Epidermal melanocyte (primary cell): Measurements from ENCODE around the gene RAPGEF6.
"Not testable (repeated sequence)": the region's sequence is repeated elsewhere in the genome, so short reads cannot be mapped to it uniquely, and the experiment has no call there.

ENCODE experiments used
- DNase-seq: peaks from one replicate; pipeline ENCODE4 v3.0.0; 2011; ENCODE audit warnings: low spot score; ENCODE audit not compliant: insufficient read length

RAPGEF6 gene

DNA sequence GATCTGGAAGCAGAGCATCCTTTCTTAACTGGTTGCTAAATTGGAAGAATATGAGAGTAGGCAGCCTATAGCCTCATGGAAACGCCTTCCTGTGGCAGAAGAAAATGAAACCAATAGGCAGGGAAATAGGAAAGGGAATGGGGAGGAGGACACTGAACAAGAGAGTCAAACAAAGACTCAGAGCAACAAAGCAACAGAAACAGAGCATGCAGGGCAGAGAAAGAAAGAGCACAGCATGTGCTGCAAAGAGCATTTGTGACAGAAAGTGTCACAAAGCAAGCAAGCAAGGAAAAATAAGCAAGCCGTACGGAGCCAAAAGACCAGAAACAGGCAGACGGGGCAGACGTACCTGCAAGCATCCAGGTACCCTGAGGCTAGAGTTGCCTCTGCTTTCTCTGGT, 123.1 kb downstream of the RAPGEF6 start:
- no peak for DNase-seq

DNA sequence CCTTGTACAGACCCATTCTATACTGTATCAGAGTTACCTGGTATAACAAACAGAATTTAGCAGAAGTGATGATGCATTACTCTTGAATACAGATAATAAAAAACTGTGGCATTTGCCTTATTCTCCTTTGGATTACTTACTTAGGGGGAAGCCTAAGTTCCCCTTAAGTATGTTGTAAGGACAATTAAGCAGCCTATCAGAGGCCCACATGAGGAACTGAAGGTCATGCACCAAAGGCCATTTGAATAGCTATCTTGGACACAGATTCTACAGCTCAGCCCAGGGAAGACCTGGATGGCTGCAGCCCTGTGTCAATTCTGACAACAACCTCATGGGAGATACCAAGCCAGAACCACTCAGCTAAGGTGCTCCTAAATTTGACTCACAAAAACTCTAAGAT, 125.2 kb downstream of the RAPGEF6 start:
- no peak for DNase-seq

DNA sequence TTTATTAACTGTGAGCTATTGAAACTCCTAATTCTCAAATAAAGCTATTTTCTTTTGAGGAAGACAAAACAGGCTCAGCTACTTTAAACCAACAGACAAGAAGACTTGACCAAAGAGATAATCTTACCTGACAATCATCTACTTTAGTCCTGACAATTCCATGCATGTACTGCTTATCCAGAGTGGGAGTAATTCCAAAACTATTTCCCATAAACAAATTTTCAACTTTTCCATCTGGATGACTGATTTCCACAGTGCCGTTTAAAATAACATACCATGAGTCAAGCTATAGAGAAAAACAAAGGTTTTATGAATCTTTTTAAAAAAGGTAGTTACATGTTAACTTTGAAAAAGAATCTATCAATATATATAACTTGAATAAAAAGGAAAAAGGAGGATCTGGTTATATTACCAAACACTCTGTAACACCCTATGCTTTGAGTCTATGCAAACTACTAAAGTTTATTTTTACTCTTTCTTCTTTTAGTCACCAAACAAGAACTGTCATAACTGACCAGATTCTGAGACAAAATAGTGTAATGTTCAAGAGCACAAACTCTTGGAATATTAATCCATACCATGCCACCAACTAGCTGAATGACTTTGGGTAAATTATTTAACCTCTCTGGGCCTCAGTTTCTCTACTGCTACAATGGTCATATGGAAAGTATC, 129.7 kb downstream of the RAPGEF6 start:
- DNase-seq = no peak

DNA sequence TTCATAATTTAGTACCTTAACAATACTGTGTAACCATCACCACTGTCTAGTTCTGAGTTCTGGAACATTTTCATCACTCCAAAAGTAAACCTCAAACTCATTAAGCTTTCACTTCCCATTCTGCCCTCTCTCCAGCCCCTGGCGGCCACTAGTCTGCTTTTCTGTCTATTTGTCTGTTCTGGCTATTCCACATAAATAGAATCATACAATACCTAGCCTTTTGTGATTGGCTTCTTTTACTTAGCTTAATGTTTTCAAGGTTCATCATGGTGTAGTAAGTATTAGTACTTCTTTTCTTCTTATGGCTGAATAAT, 138.7 kb downstream of the RAPGEF6 start:
- no peak for DNase-seq

GRCh38 chr5:131495536-131496399, 139.3 kb downstream of the RAPGEF6 start:
- DNase-seq = no peak

DNA sequence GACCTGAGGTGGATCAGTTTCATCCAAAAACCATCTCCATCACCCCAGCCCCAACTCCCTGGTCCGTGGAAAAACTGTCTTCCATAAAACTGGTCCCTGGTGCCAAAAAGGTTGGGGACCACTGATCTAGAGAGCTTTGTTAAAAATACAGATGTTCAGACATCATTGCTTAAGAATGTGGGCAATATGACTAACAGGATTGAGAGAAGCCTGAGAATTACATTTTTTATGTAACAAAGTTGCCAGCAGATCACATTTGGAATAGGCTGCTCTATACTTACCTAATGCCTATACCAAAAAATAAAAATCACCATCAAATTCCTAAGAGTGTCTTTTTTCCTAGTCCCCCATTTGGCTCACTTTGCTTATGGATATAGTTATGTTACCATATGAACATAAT, 143.3 kb downstream of the RAPGEF6 start:
- no peak for DNase-seq

- DNase-seq = no peak
Observed at GRCh38 chr5:131488463-131488862, 146.6 kb downstream of the RAPGEF6 start.

DNA sequence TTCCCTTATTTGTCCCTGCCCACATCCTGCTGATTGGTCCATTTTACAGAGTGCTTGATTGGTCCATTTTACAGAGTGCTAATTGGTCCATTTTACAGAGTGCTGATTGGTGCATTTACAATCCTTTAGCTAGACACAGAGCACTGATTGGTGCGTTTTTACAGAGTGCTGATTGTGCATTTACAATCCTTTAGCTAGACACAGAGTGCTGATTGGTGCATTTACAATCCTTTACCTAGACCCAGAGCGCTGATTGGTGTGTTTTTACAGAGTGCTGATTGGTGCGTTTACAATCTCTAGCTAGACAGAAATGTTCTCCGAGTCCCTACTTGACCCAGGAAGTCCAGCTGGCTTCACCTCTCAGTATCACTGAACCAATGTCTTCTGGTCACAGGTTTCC, 147.7 kb downstream of the RAPGEF6 start:
- not testable (repeated sequence) for DNase-seq

GRCh38 chr5:131482617-131483016, 152.4 kb downstream of the RAPGEF6 start:
- DNase-seq = no peak

GRCh38 chr5:131481569-131481968, 153.5 kb downstream of the RAPGEF6 start:
- DNase-seq = no peak

GRCh38 chr5:131475541-131475941, 159.5 kb downstream of the RAPGEF6 start:
- no peak for DNase-seq

DNA sequence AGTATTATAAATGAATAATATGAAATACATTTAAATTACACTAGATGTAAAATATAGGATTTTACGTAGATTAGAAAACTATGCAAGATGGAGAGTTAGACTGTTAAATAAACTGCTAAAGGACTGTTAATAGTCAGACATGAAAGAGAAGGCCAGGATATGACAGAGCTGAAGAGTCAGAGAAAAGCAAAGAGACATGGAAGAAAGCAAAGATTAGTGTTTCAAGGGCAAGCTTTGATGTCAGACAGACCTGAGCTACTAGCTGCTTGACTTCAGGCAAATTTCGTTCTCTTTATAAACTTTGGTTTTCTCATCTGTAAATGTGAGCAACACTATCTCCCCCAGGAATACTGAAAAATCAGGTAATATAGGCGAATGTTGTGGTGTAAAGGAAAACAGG, 161.3 kb downstream of the RAPGEF6 start:
- DNase-seq = no peak

- DNase-seq = no peak
Observed at GRCh38 chr5:131466171-131466766, 168.8 kb downstream of the RAPGEF6 start.

DNA sequence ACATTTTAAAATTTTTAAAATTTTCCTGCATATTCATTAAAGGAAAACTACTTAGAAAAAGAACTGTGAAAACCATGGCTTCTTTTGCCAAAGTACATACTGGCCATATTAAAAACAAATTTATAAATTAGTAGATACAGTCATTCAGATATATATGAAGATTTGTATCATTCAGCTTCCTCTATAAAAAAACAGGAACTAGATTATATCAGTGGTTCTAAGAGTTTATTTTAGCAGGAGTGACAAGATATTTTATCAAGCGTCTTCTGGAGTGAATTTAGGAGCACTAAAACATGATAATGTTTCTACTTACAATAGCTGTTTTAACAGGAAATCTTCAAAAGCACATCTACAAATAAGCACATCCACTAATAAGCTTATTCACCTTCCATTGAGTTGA, 171.4 kb downstream of the RAPGEF6 start:
- DNase-seq = no peak

DNA sequence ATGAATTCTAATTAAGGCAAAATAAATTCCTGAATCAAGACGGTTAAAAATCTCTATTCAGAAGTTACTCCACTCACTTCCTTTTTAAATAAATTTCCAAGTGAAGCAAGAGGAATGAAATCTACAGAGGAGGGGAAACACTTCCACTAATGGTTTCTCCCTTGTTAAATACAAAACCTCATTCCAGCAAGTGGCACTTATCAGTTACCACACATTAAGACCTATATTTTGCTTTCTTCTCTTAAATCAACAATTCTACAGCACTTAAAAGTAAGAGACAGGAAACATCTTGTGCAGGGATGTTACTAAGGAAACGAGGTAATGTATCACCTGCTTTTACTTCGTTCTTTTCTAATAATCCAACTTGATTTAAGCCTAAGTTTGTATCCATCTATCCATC, 172.6 kb downstream of the RAPGEF6 start:
- no peak for DNase-seq

DNA sequence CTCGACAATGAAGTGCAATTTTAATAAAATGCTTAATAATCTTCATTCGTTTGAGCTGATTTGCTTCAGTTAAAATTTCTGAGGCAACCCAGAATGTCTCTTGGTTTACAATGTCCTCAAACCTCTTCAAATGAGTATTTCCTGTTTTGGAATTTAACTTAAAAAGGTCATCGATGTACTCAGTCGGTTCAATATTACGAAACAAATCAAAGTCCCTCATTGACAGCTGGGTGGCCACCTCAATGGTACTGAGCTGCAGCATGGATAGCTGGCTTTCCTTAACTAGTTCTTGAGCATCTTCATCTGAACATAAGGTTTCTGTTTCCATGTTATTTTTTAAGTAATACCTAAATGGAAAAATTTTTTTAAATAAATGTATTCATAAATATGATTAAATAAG, 173.3 kb downstream of the RAPGEF6 start:
- no peak for DNase-seq

GRCh38 chr5:131460867-131461572, 174.0 kb downstream of the RAPGEF6 start:
- no peak for DNase-seq

- DNase-seq = no peak
Observed at GRCh38 chr5:131460133-131460532, 174.9 kb downstream of the RAPGEF6 start.

GRCh38 chr5:131459216-131459615, 175.8 kb downstream of the RAPGEF6 start:
- no peak for DNase-seq

- no peak for DNase-seq
Observed at GRCh38 chr5:131457193-131457592, 177.8 kb downstream of the RAPGEF6 start.

GRCh38 chr5:131450941-131451340, 184.1 kb downstream of the RAPGEF6 start:
- DNase-seq = no peak

- DNase-seq = no peak
Observed at GRCh38 chr5:131441184-131441583, 193.8 kb downstream of the RAPGEF6 start.
